GM10266 (cell line): ENCODE measurements around the gene NEU4.
"Not testable (repeated sequence)": the region's sequence is repeated elsewhere in the genome, so short reads cannot be mapped to it uniquely, and the experiment has no call there.

Experiments
- DNase-seq: peaks from one replicate; pipeline ENCODE4 v3.0.0; 2012; ENCODE audit errors: extremely low spot score
- TF ChIP-seq, protein P1 (sequence below): IDR thresholded peaks from 2 replicates; pipeline ENCODE4 v1.5.1; 2012; ENCODE audit warnings: mild to moderate bottlenecking, low read depth; ENCODE audit not compliant: control insufficient read depth, insufficient read depth; ENCODE audit errors: missing control alignments

Gene NEU4

DNA sequence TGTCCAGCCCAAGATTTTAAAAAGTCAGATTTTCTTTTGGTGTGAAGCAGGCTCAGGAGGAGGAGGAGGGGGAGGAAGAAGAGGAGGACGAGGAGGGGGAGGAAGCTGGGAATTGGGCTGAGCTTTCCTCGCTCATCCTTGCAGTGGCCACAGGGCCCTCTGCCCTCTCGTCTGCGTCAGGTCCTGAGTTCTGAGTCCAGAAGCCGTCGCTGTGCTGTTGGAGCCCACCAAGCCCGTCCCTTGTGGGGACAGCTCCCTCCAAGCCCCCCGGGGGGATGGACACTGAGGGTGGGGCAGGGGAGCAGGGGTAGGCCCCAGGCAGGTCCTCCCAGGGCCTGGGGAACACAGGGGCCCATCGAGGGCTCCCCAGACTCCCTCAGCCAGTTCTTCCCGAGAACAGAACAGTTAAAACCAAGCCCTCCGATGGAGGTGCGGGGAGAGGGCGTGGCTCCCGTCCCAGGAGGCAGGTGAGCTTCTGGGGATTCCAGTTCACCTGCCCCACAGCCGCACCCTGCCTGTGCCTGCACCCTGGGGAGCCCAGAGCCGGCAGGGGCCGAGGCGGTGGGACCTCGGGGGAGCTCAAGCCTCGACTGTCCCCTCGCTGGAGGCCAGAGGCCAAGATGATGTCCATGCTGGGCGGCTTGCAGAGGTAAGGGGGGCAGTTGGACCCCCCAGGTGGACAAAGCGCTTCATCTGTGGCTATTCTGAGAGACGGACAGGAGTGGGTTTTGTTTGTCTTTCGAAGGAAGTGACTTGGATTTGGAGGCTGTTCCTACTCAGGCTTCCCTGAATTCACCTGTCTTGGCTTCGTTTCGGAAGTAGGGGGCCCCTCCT is 32.4 kb upstream of the NEU4 start, which contains the start of gene GAL3ST2:
GAL3ST2 (plus strand) TSS at position 487 of the 834 bp plus-strand sequence; CDS start at position 621, 134 bp downstream.
- TF ChIP-seq, protein P1, sequence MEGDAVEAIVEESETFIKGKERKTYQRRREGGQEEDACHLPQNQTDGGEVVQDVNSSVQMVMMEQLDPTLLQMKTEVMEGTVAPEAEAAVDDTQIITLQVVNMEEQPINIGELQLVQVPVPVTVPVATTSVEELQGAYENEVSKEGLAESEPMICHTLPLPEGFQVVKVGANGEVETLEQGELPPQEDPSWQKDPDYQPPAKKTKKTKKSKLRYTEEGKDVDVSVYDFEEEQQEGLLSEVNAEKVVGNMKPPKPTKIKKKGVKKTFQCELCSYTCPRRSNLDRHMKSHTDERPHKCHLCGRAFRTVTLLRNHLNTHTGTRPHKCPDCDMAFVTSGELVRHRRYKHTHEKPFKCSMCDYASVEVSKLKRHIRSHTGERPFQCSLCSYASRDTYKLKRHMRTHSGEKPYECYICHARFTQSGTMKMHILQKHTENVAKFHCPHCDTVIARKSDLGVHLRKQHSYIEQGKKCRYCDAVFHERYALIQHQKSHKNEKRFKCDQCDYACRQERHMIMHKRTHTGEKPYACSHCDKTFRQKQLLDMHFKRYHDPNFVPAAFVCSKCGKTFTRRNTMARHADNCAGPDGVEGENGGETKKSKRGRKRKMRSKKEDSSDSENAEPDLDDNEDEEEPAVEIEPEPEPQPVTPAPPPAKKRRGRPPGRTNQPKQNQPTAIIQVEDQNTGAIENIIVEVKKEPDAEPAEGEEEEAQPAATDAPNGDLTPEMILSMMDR: no peak
- DNase-seq: peak; percentile 14

DNA sequence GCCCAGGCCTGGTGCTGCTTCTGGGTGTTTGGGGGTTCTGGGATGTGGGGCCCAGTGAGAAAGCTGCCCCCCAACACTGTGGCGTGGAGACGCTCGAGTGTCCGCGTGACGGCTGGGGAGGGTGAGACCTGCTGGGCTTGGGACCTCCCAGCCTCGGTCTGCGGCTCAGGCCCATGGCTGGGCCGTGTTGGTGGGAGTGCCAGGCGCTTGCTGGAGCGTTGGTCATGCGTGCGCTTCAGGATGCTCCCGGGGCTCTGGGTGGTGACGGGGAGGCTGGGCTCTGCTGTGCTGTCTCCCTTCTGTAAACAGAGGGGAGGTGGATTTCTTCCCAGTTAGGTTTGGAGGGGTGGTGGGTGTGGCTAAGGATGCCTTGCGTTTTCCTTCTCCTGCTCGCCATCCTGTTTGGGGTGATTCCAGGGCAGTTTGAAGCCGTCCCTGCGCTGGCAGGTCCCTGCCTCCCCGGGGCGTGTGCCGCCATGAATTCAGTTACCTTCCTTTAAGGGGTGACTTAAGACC is 31.8 kb upstream of the NEU4 start:
- DNase-seq: peak; percentile 22
- TF ChIP-seq, protein P1: no peak

DNA sequence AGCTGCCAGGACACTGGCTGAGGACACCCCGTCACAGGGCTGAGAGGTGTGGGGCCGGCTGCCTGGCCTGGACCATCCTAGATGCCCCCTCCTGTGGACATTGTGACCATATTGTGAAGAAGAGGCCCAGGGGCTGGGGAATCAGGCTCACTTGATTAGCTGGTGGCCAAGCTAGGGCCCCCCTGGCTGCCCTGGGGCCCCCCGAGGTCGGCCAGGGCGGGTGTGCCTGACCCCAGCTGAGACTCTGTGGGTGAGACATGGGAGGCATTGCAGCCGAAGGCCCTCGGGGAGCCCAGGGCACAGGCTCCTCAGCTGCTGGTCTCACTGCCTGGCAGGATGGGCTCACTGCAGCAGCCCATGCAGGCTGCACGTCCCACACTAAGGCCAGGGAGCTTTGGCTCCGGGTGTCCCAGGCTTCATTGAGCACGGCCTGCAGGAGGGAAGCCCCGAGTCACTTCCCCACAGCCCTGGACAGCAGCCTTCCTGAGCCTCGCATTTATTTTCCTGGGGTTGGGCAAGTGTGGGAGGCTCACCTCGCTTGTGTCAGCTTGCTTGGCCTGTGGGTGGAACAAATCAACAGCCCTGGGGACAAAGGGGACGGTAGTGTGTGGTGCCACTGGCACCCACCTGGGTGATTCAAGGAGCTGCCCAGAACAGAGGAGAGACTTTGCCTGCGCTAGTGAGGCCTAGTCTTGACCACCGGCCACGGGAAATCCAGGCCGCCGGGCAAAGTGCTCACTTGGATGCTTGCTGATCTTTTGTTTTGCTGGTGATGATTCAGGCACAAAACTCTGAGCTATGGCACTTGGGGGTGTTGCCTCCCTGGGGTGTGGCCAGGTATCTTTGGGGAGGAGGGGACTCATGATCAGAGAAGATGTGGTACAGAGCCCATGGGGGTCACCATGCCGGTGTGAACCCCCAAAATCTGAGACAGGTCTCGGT is 31.0 kb upstream of the NEU4 start:
- peak; percentile 10 for DNase-seq
- TF ChIP-seq, protein P1: no peak

DNA sequence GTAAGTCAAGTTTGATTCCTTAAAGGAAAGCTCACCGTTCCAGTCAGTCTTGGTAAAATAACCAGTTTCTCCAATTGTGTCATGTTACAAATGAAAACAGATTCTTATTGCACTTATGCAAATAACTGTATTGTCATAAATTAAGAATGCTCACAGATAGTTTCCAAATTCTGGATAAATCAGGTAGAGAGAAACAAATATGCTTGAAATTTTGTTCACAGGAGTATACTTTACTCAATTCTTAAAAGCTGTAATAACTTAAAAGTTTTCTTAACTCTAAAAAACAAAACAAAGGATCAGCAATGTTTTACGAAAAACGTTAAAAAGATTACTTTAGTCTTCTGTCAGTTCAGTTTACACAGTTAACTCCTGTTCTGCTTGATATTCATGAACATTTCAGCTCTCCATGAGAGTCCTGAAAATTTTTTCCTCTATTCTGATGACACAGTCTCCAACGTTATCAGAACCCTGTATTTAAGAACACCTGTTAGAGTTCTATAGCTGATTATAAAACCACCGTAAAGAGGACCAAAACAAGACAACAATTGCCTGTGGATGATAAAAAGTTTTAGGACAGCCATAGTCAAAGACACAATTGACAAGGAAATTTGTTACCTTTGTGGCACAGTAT is 27.9 kb upstream of the NEU4 start:
- TF ChIP-seq, protein P1: no peak
- DNase-seq: no peak

DNA sequence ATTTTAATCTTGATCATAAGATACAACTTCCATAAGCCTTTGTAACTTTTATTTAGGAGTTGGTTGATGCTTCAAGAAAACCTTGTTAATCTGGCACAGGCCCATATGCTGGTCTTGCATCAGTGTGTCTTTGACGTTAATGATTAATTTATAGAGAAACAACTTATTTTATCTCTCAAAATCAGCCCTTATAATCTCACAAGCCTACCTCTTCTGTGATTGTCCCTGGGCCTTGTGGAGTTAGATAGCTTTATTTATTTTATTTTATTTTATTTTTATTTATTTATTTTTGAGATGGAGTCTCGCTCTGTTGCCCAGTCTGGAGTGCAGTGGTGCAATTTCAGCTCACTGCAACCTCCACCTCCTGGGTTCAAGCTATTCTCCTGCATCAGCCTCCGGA is 26.9 kb upstream of the NEU4 start:
- DNase-seq: not testable (repeated sequence)

DNA sequence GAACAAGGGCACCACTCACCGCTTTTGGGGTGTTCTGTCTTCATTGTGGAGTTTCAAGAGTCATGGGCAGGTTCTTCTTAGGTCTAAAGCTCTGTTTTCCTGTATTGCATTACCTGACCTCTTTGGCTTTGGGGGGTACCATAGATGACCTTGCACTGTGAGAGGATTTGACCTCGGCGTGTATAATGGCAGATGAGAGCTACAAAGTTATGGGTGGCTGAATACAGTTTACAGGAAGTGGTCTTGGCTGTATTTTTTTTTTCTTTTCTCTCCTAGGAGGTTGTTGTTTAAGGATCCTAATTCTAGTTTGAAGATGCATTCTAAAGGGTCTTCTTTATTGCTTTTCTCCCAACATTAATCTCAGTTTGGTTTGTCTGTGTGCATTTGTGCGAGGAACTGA is 20.9 kb upstream of the NEU4 start:
- TF ChIP-seq, protein P1: no peak
- DNase-seq: no peak

DNA sequence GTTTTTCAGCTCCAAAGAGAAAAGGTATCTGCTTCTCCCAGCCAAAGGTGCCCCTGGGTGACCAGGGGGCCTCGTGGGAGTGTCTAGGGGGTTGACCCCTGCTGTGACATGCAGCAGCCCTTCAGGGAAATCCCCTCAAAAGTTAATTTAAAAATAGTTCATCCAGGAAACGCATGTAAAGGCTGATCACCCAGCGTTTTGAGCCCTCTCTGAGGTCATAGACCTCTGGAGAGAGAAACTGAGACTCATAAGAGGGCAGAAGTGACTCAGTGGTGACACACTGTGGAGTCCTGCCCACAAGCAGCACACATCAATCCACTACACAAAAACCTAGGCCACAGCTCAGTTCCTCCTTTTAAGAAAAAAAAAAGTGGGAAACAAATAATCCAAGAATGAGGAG is 20.4 kb upstream of the NEU4 start:
- DNase-seq: peak; percentile 59
- TF ChIP-seq, protein P1: peak; percentile 29

DNA sequence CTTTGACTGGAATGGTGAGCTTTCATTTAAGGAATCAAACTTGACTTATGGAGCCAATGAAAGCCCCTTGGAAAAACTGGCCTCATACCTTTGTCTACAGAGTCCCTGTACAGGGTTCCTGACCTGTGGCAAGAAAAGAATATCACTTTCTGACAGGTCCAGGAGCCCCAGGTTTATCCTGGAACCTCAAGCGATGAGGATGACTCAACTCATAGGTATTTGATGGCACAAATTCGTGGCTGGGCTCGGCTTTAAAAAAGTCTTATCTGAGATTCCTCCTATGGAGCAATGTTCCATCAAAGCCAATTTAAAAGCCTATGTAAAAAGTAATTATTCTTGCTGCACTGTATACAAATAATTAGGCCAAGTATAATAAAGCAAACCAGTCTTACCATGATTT is 17.6 kb upstream of the NEU4 start:
- not testable (repeated sequence) for DNase-seq
